Stimulated activated CD4-positive, alpha-beta T cell treated with anti-CD3 and anti-CD28 coated beads, Interleukin-4, amount 100 ng/mL, for 1 hour (primary cell): Measurements from ENCODE around the gene ADGRL3.

Source experiments
- DNase-seq: peaks from one replicate; pipeline ENCODE4 v3.0.0-alpha.2; 2020

The ADGRL3 gene

DNA sequence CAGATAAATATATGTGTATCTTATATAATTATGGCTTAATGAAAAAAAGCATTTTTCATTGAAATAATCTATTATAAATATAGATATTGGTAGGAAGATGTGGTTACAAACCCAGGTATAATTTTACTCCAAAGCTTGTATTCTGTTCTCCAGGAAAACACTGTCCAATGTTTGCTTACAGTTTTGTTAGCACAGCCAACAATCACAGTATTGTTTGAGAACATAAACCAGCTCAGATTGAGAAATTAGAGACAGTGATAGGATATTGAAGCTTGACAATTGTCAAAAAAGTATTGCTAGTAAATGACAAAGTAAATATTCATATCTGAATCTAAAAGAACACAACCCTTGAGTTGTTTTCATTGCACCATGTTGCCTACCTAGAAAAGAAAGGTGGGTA, 228.8 kb downstream of the ADGRL3 start:
- DNase-seq = no peak

DNA sequence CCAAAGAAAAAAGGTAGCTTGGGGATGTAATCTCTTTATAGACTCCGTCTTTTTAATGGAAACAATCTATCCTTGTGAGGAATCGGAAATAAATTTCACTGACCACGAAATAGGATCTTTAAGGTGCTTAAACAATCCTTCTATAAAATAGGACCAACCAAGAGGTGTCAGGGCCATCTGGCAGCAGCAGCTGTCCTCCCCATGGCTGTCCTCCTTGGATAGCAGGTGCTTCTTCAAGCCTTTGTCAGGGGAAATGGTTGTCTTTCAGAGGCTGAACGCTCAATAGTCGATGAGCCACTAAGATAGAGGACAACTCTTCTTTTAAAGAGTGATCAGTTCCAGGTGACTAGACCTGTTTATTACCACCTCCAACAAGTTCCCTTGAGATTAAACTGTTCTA, 231.0 kb downstream of the ADGRL3 start:
- no peak for DNase-seq

DNA sequence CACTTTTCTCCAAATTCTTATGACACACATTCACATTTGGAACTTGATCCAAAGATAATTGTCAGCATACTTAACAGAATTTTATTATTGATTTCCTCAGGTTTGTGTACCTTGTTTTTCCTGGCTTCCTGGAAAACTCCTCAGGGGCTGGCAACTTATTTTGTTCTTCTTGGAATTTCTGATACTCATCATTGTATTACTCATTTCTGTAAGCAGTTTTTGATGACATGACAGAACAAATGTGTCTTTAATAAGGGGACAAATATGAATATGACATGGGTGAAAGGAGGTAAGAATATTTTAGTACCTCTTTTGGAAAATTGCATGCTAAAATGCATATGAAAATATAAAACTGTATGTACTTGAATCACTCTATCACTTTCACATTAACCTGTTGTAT, 237.8 kb downstream of the ADGRL3 start:
- DNase-seq = no peak

DNA sequence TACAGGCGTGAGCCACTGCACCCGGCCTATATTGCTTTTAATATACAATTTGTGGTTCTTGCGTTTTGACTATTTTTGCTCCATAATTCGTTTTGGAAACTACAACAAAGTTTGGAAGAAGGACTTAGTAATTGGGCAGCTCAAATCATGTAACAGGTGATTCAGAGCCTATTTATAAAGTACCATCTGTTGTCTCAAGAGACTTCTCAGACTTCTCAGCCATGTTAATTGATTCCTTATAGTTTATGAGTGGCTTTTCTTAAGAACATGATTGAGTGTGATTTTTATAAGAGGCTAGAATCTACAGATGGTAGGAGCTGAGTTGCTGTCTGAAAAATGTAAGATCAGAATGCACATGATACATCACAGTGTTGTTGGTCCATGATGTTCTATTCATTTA, 240.2 kb downstream of the ADGRL3 start:
- DNase-seq = no peak

DNA sequence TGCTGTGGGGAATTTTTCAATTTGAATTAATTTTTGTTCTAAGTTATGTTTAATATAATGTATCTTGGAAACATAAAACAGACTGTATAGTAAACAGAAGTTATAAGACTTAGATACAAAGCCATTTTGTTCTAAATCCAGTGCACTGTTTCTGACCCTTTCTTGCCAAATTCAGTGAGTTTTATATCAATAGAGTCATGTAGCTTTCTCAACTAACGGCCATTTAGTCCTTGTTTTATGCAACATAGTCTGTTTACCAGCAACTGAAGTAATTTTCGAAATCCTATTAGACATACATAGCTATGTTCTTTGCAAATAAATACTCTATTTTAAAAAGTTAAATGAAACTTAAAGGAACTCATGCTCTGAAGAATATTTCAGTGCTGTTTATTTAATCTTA, 242.8 kb downstream of the ADGRL3 start:
- no peak for DNase-seq

DNA sequence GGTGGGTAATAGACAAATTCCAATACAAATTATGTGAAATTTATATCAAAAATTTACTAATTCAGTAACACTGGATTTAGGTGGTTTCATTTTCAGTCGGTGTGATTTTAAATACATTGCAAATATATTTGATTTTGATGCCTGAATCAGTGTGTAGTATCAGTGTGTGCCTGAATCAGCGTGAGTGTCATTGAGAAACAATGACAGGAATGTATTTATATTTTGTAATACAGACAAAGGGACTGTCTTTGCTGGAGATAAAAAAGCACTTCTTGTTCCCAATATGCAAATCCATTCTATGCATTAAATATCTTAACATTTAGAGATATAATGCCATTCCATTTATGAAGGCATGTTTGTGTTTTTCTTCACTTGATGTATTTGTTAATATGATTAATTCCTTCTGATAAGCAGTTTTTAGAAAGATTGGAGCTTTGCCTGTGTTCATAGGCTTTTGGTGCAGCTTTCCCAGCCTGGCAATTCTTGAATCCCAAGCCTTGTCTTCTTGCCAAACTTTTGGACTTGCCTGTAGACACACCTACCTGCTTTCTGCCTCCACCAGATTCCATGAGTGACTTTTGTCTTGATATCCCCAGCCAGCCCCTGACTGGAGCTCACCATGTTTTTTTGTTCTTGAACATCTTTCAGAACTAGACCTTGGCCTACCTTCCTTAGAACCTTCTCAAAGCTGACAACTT, 243.8 kb downstream of the ADGRL3 start:
- no peak for DNase-seq

DNA sequence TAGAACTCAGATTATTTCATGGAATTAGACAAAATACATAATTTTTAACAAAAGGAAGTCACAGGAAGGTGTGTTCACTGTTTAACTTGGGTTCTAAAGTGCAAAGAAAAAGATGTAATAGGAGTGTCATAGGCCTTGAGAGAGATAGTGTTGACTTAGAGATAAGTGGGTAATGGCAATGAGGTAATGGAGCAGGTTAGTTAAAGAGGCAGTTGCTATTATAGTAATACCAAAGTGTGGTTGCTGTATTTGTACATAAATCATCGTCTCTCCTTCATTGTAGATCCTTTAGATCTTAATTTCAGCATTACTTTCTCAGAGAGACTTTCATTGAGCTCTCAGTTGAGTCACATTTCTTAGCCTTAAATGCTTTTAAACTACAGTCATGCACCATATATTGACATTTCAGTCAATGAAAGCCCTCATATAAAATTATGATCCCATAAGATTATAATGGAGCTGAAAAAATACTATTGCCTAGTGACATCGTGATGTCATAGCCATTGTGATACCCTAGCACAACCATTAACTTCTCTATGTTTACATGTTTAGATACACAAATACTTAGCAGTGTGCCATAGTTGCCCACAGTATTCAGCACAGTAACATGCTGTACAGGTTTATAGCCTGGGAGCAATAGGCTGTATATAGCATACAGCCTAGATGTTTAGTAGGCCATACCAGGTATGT, 245.4 kb downstream of the ADGRL3 start:
- DNase-seq = no peak

DNA sequence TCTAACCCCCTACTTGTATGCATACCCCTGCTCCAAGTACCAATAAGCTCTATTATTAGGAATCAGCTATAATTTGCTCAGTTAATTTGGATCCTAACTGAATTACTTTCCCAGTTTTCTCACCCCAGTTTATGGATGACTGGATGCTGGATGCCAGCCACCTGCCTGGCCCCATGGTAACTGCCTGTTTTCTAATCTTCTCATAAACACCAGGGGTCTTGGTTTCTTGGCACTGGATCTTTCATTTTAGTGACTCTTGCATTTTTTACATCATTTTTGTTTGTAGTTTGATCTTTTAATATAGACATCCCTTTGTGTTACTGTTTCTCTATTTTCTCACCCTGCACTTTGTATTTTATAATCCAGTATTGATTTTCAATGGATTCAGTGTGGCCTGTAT, 246.8 kb downstream of the ADGRL3 start:
- DNase-seq = no peak

DNA sequence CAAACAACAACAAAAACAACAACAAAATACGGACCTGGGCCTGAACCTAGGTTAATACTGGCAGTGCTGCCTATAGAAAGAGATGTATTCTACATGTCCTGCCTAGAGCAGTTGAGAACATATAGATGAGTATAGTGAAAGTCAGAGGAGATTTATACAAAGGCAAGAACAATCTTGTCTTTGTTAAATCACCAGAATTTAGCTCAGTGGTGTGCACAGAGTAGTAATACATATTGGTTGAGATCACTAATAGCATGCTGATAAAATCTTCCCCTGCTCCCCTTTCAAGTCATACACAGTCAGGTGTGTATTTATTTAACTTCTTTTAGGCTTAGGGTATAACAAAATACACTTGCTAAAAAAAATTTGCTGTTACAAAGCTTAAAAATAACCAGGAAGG, 247.8 kb downstream of the ADGRL3 start:
- DNase-seq = no peak

DNA sequence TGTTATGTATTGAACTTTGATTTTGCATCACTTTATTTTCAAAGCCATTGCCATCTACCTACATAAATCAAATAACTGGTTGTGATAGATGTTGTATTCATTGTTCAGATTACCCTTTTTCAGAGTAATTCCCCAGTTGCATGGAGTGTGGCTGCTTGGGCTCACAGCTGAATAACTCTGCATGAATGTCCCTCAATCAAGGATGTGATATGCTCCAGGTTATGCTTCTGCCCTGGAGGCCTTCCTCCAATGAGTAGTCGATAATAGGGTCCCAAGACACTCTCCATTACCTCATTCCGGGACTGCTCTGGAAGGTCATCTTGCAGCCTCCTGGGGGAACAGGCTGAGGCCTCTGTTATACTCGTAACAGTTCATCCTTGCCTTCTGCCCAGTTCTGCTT, 251.8 kb downstream of the ADGRL3 start:
- DNase-seq = no peak

DNA sequence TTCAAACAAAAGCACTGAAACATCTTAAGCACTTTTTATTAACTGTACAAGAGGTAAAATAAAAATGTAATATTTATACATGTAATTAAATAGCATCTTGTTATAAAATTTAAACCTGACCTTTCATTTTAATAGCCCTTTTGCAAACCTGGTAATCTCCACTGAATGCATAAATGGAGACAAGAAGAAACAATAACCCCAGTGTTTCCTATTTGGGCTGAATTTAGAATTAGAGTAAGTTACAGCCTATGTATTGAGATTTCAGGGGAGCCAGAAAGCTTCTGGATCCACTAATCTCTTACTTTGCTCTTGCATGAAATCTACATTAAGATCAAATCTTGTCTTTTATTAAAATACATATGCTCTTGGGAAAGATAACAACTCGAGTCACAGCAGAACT, 261.8 kb downstream of the ADGRL3 start:
- DNase-seq = no peak

DNA sequence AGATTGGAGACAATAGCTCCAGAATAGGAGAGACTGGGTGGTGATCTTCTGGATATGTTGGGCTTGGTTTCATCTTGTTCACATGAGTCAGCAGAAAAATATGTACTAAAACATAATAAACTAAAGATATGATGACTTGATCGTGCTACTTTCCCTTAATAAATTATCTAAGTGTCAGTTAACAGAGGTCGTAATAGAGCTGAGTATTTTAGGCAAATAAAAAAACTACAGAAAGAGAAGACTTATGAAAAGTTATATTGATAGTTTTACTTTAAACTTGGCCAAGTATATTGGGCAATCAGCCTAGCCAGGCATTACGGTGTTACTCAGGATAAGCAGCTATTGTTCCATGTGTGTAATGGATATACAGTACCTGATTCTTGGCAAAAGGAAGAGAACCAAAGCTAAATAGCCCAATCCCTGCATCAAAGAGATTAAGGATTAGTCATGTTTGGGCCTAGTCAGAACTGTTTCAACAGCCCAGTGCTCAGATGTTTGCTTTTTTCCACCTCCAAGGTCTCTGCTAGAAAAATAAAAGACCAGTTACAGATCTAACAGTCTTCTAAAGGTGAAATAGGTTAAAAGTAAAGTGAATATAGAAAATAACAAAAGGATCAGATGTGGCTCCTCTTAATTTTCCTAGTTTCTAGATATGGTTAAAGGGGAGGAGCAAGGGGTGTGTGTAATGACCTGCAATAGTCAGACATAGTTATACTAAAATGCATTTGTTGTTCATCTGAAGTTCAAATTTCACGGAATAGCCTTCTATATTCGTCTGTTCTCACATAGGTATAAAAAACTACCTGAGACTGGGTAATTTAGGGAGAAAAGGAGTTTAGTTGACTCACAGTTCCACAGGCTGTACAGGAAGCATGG, 262.6 kb downstream of the ADGRL3 start:
- DNase-seq = no peak

DNA sequence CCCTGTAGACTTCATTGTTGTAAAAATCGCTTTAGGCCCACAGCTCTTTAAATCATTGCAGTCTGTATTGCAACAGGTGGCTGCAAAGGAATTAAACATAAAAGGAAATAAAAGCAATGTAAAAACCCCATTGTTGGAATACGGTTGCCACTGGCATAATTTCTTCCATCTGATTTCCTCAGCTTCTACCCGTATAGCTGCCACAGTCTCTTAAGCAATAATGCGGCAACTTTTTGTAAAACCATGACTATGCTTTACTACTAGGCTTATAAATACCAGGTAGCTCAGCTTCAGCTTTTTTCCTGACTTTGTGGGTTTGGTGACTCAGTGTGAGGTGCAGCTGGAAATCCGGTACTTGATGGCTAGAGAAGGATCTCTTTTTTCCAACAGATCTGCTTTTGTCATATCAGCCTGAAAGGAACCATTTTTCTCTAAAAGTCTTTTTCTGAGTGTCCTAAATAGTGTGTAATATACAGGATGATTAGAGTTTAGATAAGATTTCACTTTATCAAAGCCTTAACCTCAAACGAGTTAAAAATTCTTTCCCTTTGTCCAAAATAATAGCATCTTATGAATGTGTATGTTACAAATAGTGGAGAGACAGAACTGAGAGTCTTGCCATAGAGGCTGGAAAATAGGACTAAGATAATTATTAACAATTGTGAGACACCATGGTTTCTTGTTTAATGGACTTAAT, 268.0 kb downstream of the ADGRL3 start:
- no peak for DNase-seq

DNA sequence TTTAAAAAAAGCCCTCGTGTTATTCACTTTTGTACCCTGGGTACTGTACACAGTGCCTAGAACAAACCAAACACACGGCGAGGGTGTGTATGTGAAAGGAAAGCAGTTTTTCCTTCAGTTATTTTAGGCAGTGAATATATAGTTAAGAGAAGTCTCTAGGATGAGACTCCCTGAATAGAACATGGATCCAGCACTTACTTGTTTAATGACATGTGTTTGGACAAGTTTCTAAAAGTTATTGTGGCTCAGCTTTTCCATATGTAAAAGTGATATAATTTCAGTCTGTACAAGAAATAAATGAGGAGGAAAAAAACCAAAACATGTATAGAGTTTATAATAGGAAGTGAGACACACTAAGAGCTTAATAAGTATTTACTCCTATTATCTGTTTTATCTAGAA, 273.2 kb downstream of the ADGRL3 start:
- DNase-seq = no peak

DNA sequence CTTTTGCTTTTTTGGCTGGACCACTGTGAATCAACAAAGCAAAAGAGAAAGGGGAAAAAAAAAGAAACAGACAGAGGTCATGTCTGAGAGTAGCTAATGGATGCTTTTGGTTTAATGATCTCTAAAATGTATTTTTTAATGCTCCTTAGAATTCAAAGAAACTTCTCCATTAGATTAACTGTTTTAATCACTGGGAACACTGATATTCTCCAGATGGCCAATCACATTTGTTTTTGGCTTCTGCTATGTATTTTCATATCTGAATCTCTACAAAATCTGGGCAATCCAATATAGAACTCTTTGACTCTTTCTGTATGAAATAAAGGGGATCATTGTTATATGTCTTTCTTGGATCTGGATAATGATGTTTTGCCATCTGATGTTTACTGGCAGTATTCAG, 278.2 kb downstream of the ADGRL3 start:
- DNase-seq = no peak

DNA sequence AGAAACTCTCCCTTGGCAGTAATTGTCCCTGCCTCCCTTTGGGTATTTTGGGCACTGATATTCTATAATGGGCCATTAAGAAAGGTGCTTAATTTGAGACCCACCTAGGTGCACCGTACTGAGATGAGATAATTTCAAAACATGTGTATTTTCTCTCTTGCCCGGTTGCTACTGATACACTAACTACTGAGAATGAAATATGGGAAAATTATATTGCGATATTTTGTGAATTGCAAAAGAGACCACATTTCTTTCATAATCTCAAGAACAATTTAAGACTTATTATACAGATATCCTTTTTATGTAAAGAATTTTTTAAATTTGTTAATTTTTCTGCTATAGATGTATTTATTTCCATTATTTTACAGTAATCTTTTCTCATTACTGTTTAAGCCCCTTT, 284.9 kb downstream of the ADGRL3 start:
- no peak for DNase-seq

DNA sequence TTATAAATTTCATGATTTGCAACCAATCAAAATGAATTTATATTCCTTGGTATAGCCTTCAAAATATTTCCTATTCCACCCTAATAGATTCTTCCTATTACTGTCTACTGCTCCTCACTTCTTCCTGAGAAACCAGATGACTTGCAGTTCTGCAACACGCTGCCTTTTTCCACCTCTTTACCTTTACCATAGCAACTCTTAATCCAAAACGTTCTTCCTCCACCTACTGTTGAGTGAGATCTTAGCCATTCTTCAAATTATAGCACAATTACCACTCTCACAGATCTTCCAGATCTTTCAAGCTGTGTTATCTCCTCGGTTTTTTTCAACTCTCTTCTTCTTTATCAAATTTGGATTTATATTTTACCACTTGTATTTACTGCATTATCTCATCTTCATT, 289.8 kb downstream of the ADGRL3 start:
- no peak for DNase-seq

DNA sequence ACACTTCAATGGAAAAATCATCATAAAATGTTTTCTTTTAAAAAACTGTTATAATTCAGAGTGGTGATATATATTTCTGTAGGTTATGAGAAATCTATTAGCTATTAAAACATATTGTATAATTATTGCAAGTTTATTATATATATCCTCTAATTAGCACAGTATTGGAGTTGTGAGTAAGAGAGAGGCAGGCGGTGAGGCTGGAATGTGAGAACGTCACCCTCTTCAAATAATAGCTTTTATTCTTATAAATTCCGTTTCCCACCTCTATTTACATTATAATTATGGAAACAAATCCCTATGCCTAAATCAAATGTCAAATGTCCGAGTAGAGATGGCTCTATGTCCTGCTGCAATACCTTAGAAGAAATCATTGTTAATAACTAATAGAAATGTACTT, 292.9 kb downstream of the ADGRL3 start:
- DNase-seq = no peak

DNA sequence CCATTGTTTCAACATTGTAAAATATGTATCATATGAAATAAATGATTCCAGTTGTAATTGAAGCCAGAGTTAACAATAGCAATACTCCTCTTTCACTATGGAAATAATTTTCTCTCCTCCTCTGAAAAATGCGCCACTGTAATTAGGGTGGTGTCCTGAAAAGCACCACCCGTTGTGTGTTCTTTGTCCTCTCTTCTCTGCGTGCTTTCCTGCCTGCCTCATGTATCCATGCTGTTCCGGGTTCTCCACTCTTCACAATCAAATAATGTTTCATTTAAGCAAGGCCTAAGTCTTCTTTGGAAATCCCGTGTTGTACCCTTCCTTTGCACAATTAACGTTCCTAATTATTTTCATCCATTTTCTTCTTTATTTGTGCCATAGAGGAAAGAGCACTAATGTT, 293.3 kb downstream of the ADGRL3 start:
- no peak for DNase-seq

DNA sequence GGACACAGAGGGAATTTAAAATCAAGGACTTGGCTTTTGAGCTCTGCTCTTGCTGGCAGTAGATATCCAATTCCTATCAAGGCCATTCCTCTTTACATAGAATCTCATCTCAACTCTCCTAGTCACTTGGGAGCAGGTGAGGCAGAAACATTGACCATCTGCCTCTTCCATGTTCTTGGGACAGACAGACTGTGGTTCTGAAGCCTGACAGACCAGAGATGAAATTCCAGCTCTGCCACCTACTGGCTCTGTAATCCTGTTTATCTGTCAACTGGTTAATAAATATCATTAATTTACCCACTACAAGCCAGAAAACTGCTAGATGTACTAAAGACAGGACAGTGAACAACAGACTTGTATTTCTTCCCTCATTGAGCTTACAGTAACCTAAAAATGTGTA, 300.8 kb downstream of the ADGRL3 start:
- DNase-seq = no peak

DNA sequence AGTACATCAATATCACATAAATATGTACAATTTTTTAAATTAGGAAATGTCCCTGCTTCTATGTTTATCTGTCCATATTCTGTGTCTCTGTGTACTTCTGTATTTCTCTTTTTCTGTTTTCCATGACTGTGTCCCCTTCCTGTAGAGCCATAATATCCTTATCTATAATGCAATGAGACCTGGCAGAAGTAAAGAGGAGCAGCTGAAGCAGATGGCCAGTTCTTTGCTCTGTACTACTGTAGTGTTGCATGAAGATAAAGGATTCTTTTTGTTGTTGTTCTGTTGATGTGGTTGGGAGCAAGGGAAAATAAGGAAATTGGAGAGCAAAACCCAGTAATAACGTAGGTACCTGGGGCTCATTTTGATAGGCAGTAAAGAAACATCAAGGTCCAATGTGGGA, 301.7 kb downstream of the ADGRL3 start:
- no peak for DNase-seq

DNA sequence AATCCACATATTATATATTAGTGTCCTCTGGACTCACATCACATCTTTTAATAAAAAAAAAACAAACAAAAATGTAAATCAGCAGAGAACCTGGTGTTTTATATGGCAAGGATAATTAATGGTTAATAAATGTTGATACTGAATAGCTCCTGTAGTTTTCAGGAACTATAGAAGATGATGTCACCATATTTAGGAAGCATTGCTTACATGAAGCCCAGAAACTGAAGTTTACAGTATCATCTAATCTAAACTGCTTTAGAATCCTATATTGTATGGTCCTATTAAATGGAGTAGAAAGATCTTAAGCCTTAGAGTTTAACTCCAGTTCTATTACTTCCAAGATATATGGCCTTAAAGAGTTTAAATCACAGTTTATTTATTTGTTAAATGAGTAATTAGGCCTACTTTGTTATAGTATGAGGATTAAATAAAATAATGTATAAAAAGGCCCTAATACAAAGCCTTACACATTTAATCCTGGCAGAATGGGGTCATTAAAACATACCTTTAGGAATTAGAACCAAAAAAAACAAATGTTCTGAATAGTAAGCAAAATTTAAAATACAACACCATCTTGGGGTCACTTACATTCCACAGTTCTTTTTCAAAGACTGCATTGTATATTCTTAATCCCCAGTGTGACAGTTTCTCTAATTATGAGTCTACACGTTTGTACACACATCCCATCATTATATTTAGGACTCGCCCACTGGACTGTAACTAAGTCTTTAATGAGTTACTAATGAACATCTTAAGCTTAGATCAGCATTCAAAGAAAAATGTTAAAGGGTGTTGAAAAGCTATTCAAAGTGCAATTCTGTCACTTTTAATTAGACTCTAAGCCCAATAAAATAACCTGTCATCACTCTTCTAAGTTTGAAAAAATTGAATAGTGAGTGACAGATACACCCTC, 305.9 kb downstream of the ADGRL3 start:
- DNase-seq = no peak
